ENCODE results near the gene CLASRP. TPM values are rescaled to one million over a fixed set of nuclear protein-coding genes. Genes with fewer than 3 reads are reported as not detected.

CLASRP gene
- total and polyA plus RNA-seq, 9 of the 15 experiments (the other 6 are each of a cell fraction or from before 2014, with no cell fraction given), result 0.94 to 86.3 (median 44.0) TPM

DNA sequence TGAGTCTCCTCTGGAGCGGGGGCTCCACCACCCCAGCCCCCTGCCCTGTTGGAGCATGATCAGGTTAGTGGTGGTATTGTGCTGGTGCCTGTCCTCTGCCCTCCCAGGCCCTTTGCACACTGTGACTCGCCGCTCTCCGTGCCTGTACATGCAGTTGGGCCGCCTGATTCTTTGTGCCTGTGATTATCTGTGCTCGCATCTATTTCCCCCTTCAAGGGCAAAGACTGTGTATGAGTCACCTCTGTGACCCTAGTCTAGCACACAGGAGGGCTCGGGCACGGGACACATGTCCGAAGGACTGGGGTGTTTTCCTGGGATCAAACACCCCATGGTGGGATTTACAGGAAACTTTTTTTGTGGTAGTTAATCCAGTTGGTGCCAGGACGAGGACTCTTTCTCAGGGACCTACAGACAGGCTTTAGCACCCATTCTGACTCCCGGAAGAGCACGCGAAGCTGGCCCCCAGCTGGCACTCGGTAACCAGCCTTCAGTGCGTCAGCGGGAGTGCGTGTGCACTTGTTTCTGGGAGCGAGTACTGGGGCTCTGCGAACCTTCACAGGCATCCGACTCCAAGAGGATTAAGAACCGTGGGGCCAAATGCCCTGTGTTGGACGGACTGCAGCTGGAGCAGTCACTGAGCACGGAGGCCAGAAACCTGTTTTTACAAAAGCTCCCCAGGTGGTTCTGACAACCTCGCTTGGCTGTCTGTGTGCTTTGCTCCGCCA lies 60.8 kb downstream of the CLASRP start:
- in situ Hi-C loops (cut with MboI), result no loop called here
- no peak for ATAC-seq
- peaks cover 39 to 68% of the 10 kb centered on the region in 2 experiments for H3K4me1 ChIP-seq (replicated peaks in 1 of 2; ENCODE audit: control insufficient read depth in 2 of 2, insufficient read depth in 2 of 2, low read length in 2 of 2)
- no peak overlapping the region for H3K4me2 ChIP-seq (ENCODE audit: insufficient read depth, low read length)
- ChIA-PET POLR2A (interaction anchor here (1.0 to 1.8 kb wide), 3 partner anchors 10 to 15 kb away, joined by 4 to 5 read pairs (median 5); no protein-coding TSS in a partner anchor), CTCF (ENCODE audit: low intra/inter-chr PET ratio) (no interaction called here)
- H3K4me3 ChIP-seq, result no peak overlapping the region
- H3K36me3 ChIP-seq (ENCODE audit: control insufficient read depth, insufficient read depth, low read length), result peaks cover 67% of the 10 kb centered on the region; the same call in 2 of the 3 replicates
- H3K9me3 ChIP-seq (replicated peaks; ENCODE audit: control insufficient read depth, insufficient read depth, low read depth, low read length), result no peaks in the 10 kb centered on the region
- H3K79me2 ChIP-seq (ENCODE audit: control insufficient read depth, insufficient read depth, low read length), result peaks cover 97% of the 10 kb centered on the region
- peaks cover 15% of the 10 kb centered on the region for H3K9me1 ChIP-seq (ENCODE audit: control insufficient read depth, insufficient read depth, low read length)
- peak overlapping the region in 1 of 2 experiments; percentile 59; a peak in 2 of 4 replicates for H3K9ac ChIP-seq (ENCODE audit: insufficient read depth in 1 of 2, low read depth in 2 of 2, low read length in 2 of 2)
- peaks cover 73% of the 10 kb centered on the region for H4K20me1 ChIP-seq (replicated peaks; ENCODE audit: control insufficient read depth, insufficient read depth, low read length)
- no peak overlapping the region; the same call in 2 of the 3 replicates for H3K27ac ChIP-seq (ENCODE audit: extremely low read depth, low read depth, low read length)
- intact Hi-C loops (cut with micrococcal nuclease), result no loop called here
- DNase-seq (ENCODE audit: extremely low read depth in 1 of 4, low spot score in 3 of 4), result no peak
- no peaks in the 10 kb centered on the region for H3K27me3 ChIP-seq (ENCODE audit: control insufficient read depth in 2 of 2, insufficient read depth in 2 of 2, low read length in 2 of 2)
- no peak overlapping the region for H2AFZ ChIP-seq (ENCODE audit: low read depth, low read length)
- 76% methylated on average over 21 of the region's 25 CpGs for WGBS (ENCODE audit: insufficient coverage, low coverage, missing lambda C conversion rate)
- FAIRE-seq, result peak; percentile 6
- BruUV-seq (replicated peaks), result no TSS peak
- no peak for TF ChIP-seq ZBTB1 (CRISPR knock-in tag; IDR thresholded peaks at IDR 0.05; ENCODE audit: borderline replicate concordance, low read depth)
- TF ChIP-seq, protein P1, sequence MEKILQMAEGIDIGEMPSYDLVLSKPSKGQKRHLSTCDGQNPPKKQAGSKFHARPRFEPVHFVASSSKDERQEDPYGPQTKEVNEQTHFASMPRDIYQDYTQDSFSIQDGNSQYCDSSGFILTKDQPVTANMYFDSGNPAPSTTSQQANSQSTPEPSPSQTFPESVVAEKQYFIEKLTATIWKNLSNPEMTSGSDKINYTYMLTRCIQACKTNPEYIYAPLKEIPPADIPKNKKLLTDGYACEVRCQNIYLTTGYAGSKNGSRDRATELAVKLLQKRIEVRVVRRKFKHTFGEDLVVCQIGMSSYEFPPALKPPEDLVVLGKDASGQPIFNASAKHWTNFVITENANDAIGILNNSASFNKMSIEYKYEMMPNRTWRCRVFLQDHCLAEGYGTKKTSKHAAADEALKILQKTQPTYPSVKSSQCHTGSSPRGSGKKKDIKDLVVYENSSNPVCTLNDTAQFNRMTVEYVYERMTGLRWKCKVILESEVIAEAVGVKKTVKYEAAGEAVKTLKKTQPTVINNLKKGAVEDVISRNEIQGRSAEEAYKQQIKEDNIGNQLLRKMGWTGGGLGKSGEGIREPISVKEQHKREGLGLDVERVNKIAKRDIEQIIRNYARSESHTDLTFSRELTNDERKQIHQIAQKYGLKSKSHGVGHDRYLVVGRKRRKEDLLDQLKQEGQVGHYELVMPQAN (IDR thresholded peaks at IDR 0.05; ENCODE audit: borderline replicate concordance), result no peak
- TF ChIP-seq CREM (IDR thresholded peaks at IDR 0.05; ENCODE audit: low read depth), result no peak
- peak; percentile 30; the same call in 1 of the 2 replicates for TF ChIP-seq BHLHE40 (IDR thresholded peaks at IDR 0.05; ENCODE audit: low read length)
- TF ChIP-seq FOXK2 (conservative IDR thresholded peaks at IDR 0.05 in 1 of 2, IDR thresholded peaks at IDR 0.05 in 1 of 2; ENCODE audit: low read depth in 2 of 2), result no peak
- TF ChIP-seq, protein P2, sequence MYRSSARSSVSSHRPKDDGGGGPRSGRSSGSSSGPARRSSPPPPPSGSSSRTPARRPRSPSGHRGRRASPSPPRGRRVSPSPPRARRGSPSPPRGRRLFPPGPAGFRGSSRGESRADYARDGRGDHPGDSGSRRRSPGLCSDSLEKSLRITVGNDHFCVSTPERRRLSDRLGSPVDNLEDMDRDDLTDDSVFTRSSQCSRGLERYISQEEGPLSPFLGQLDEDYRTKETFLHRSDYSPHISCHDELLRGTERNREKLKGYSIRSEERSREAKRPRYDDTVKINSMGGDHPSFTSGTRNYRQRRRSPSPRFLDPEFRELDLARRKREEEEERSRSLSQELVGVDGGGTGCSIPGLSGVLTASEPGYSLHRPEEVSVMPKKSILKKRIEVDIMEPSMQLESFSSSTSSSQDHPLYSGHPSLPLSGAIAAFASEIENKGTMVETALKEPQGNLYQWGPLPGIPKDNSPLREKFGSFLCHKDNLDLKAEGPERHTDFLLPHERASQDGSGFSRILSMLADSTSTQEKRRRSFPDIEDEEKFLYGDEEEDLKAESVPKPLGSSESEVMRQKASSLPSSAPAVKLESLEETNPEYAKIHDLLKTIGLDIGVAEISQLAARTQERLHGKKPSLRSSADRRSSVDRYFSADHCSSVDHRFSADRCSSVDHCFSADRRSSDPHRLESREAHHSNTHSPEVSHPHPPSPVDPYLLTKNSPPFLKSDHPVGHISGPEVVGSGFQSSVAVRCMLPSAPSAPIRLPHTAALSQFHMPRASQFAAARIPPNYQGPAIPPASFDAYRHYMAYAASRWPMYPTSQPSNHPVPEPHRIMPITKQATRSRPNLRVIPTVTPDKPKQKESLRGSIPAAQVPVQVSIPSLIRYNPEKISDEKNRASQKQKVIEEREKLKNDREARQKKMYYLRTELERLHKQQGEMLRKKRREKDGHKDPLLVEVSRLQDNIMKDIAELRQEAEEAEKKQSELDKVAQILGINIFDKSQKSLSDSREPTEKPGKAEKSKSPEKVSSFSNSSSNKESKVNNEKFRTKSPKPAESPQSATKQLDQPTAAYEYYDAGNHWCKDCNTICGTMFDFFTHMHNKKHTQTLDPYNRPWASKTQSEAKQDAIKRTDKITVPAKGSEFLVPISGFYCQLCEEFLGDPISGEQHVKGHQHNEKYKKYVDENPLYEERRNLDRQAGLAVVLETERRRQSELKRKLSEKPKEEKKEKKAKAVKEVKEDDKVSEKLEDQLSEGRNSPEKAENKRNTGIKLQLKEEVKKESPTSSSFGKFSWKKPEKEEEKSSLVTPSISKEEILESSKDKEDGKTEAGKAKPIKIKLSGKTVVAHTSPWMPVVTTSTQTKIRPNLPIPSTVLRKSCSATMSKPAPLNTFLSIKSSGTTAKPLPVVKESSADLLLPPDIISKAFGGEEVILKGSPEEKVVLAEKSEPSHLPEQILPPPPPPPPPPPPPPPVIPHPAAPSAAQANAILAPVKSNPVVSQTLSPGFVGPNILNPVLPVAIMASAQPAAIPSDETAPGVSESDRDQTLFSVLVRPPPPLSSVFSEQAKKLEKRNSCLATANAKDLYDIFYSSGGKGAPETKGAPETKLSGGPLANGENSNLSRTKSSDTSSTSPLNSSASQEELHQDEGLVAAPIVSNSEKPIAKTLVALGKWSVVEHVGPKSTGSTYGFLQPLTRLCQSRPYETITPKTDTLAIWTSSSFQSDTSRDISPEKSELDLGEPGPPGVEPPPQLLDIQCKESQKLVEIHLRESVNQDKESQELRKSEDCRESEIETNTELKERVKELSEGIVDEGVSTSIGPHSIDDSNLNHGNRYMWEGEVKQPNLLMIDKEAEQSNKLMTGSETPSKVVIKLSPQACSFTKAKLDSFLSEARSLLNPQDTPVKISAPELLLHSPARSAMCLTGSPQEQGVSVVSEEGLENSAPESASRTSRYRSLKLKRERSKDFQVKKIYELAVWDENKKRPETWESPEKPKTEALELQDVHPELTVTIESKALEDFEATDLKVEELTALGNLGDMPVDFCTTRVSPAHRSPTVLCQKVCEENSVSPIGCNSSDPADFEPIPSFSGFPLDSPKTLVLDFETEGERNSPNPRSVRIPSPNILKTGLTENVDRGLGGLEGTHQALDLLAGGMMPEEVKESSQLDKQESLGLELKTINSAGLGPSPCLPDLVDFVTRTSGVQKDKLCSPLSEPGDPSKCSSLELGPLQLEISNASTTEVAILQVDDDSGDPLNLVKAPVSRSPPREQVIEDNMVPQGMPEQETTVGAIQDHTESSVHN (IDR thresholded peaks at IDR 0.05; ENCODE audit: borderline replicate concordance in 1 of 2, low read depth in 1 of 2), result no peak
